UCSD-AML1 (cell line): ENCODE results near the gene PCBP3.

Experiments used
- DNase-seq: peaks from one replicate; lab custom pipeline; 2025; ENCODE audit not compliant: unreplicated experiment; lab: John Stamatoyannopoulos, UW

PCBP3 gene

GRCh38 chr21:45778686-45779085 lies 135.2 kb downstream of the PCBP3 start:
- no peak for DNase-seq

- DNase-seq = no peak
Observed at GRCh38 chr21:45779226-45779625, 135.7 kb downstream of the PCBP3 start.

- DNase-seq = no peak
Observed at GRCh38 chr21:45780647-45781046, 137.1 kb downstream of the PCBP3 start.

DNA sequence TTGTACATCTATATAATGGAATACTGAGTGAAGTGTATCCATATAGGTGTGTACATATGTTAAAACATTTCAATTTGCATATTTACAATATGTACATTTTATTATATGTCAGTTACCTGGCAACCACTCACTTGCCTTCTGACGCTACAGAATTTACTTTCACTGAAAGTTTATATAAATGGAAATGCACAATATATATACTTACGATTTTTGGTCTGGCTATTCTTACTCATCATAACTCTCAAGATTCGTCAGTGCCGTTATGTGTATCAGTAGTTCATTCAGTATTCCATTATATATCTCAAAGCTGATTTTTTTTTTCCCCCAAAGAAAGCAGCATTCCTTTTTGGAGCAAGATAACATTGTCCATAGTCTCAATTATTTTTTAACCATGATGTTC lies 138.2 kb downstream of the PCBP3 start:
- DNase-seq = no peak

DNA sequence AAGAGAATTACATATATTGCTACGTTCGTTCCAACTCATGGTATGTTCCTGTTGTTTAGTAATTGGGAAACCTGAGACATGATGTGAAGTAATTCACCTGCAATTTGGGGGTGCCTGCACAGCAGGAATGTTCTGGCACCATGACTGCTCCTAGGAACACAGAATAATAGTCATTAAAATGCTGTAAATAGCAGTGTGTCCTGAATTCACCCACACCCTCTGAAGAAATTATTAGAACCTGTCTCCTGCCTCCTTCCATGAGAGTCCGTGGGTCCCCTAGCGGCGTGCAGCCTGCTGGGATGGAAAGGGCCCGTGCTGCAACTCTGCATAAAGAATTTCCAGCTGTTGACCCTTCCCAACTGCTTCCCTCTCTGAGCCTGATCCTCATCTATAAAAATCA lies 143.1 kb downstream of the PCBP3 start:
- DNase-seq = no peak

DNA sequence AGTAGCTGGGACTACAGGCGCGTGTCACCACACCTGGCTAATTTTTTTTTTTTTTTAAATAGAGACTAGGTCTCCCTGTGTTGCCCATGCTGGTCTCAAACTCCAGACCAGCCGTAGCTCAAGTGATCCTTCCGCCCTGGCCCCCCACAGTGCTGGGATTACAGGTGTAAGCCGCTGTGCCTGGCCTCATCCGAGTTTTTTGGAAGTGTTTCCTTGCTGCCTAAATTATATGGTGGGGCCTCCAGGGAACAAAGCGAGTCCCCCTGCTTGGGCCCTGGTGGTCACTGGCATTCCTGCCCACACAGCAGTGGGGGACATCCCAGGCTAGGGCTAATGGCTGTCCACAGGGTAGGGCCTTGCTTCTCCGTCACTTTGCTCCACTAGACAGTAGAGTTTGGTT lies 143.8 kb downstream of the PCBP3 start:
- DNase-seq = no peak

DNA sequence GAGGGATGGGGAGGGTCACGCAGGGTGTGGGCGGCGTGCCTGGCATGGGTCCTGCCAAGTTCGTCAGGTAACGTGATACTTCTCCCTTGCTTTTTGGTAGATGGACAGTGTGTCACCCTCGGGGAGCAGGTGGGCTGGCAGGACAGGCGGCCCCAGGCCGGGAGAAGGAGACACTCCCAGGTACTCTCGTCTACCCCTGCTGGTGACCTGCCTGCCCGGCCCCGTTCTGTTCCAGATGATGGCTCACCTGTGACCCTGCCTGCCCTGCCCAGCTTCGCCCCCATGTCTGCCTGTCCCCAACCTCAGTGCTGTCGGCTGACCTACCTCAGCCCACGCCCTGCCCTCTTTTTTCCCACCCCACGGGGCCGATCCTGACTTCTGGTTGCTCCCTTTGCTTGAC lies 144.7 kb downstream of the PCBP3 start:
- DNase-seq = no peak

DNA sequence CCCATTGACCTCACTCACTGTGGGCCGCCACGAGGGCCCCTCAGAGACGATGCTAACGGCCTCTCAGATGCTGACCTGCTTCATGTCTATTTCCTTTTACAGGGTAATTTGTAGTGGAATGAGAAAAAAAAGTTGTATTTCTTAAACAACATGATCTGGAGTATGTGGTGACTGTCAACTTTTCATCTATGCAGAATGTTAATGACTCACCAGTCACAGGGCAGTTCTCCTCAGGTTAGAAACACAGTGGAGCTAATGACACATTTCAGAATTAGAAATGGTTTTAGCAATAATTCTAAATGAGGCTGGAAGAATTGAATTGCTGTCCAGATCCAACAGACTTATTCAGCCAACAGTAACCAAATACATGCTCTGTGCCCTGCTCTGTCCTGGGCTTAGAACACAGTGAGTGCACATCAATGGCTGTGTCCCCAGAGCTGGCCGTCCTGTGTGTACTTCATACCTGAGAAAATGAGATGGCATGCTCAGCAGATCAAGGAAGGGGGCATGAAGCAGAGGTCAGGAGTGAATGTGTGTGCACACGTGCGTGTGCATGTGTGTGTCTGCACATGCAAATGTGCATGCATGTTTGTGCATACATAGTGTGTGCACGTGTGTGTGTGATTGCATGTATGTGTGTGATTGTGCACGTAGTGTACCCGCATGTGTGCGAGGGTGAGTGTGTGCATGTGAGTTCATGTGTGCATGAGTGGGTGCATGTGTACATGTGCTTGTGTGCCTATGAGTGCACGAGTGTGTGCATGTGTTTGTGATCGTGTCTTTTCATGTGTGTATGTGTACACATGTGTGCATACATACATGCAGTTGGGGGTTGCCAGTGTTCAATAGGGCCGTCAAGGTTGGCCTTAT lies 145.3 kb downstream of the PCBP3 start:
- no peak for DNase-seq

GRCh38 chr21:45790427-45790826 lies 146.9 kb downstream of the PCBP3 start:
- DNase-seq = no peak

DNA sequence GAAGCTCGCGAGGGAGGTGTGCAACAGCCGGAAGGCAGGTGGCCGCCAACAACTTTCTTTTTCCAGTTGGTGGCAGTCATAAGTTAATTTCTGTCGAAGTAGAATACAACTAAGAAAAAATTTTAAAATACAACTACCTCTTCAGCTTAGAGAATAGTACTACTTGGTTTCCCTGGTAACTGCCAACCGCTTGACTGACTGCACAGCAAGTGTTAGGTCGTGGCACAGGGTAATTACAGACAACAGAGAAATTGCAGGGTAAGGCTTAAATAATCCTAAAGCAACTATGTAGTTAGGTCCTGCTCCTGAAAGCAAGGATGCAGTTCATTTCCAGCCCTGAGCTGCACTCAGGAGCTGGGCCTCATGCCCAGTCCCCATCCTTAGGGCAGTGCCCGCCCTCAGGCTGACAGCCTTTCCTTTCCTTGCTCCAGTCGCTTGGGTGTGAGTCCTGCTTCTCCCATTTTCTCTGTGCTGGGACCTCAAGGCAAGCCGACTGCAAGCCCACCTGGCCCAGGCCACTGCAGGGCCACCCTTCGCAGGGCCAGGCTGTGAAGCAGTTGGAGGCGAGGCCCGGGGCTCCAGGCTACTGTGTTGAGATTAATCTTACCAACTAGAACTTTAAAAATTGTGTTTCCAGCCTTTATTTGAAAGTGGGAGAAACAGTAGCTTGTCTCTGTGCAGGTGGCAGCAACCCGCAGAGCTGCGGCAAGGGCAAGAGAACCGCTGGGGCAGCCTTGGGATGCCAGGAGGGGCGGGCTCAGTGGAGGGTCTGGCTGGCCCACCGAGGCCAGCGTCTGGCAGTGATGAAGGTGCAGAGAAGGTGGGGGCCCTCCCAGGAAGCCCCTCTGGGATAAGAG lies 148.3 kb downstream of the PCBP3 start:
- no peak for DNase-seq

DNA sequence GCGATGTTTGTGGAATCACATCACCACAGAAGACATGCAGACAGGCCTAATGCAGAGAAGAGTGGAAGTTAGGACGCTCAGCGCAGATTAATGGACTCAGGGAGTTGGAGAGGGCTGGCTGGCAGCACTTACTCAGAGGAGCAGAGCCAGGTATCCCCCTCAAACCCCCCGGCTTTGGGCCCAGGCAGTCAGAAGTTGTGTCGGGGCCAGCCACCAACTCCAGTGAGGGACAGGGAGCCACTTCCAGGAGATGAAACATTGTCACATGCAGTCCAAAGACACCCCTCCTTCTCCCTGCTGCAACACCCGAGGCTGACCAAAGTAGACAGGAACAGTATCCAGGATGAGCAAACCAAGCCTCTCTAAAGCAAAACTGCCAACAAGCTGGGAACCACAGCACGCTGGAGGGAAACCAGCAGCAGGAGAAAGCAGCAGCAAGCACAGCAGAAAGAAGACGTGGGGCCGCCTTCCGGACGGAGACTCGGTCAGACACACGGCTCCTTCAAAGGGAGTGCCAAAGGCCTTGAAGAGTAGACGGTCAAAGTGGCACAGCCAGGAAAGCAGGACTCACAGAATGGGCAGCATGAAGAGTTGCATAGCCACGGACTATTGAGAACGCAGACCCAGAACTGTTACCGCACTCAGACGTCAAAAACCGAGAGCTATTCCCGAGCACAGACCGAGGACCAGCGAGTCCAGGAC lies 149.3 kb downstream of the PCBP3 start:
- no peak for DNase-seq

- DNase-seq = no peak
Observed at GRCh38 chr21:45794027-45794426, 150.5 kb downstream of the PCBP3 start.

DNA sequence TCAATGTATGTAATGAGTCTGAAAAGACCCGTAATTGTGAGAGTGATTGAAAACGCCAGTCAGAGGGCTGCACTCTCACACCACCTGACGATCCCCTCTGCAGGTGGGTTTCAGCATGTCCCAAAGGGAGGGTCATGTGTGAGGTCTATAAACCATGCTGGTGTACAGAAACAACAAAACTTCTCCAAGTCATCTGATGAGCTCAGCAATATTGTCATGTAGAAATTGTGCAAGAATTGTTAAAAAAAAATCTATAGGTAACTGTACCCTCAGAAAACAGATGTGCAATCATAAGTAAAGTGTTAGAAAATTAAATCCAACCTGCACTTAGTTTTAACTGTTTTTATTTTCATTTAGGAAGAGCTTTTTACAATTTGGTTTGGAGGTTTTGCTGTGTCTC lies 152.5 kb downstream of the PCBP3 start:
- no peak for DNase-seq

DNA sequence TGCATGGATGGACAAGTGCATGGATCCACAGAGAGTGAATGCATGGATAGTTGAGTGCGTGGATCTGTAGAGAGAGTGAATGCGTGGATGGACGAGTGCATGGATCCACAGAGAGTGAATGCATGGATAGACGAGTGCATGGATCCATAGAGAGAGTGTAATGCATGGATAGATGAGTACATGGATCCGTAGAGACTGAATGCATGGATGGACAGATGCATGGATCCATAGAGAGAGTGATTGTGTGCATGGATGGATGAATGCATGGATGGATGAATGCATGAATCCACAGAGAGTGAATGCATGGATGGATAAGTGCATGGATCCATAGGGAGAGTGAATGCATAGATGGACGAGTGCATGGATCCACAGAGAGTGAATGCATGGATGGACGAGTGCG lies 153.8 kb downstream of the PCBP3 start:
- no peak for DNase-seq

GRCh38 chr21:45799765-45800338 lies 156.3 kb downstream of the PCBP3 start:
- DNase-seq = no peak

DNA sequence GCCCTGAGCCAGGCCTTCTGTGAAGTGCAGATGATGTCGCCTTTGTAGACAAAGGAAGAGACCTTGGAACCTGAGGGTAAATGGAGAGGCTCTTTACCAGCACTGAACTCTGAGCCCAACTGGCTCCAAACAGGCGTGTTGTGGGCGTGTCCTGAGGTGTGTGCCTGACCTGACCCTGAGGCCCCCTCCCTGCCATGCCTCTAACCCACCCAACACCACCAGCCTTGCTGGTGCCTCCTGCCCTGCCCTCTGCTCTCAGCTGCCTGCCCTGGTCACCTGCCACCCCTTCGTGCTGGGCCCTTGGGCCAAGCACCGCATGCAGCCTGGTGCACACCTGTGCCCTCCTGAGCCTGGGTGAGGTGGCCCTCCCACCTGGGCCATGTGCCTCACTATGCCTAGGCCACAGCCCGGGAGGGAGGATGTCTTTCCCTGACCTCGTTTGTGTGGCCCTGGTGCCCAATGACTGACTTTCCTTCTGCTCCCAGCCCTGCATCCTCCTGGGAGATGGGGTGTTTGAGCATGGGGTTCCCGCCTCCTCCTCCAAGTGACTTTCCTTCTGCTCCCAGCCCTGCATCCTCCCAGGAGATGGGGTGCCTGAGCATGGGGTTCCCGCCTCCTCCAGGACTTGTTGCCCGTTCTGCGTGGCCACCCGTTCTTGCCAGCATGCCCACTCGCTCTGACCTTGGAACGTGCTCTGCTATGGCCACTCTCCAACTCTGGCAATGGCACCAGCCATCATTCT lies 157.0 kb downstream of the PCBP3 start:
- no peak for DNase-seq

- DNase-seq = no peak
Observed at GRCh38 chr21:45801129-45801964, 157.8 kb downstream of the PCBP3 start.

- no peak for DNase-seq
Observed at GRCh38 chr21:45801989-45802388, 158.5 kb downstream of the PCBP3 start.

DNA sequence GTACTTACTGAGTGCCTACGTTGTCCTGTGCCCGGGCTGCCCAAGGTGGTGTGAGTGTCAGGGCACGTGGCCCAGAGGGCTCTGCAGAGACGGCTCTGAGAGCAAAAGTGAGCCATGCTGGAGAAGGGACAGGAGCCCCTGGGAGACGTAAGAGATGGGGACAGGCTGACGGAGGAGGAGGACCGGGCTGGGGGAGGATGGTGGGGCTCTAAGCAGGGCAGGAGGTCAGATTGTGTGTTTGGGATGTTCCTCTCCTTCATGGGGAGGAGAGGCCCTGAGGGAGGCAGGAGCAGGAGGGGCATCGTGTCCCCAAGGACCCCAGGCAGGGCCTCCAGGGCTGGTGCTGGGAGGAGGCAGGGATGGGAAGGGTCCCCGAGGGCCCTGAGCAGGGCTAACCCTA lies 158.9 kb downstream of the PCBP3 start:
- no peak for DNase-seq
